HG03280 (cell line): ENCODE results near the gene ATG7.

Source experiments
- ATAC-seq: cut with Tn5 transposase; IDR thresholded peaks from one replicate; pipeline ENCODE4 v1.9.1; 2021; ENCODE audit warnings: mild to moderate bottlenecking, moderate library complexity; ENCODE audit not compliant: unreplicated experiment

The ATG7 gene

DNA sequence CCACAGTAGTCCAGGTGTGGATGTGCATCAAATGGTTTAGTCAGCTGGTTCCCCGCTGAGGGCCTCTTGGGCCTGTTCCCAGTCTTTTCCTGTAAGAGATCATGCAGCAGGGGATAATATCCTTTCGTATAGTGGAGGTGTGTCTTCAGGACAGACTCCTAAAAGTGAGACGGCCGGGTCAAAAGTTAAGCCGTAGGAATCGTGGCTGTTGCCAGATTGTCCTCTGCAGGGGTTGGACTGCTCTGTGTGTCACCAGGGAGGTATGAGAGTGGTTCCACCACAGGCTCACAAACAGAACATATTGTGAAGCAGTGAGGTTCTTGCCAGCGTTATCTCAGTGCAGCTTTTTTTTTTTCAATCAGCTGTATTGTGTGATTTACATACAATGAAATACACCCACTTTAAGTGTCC, 276.5 kb downstream of the ATG7 start:
- ATAC-seq, result no peak

DNA sequence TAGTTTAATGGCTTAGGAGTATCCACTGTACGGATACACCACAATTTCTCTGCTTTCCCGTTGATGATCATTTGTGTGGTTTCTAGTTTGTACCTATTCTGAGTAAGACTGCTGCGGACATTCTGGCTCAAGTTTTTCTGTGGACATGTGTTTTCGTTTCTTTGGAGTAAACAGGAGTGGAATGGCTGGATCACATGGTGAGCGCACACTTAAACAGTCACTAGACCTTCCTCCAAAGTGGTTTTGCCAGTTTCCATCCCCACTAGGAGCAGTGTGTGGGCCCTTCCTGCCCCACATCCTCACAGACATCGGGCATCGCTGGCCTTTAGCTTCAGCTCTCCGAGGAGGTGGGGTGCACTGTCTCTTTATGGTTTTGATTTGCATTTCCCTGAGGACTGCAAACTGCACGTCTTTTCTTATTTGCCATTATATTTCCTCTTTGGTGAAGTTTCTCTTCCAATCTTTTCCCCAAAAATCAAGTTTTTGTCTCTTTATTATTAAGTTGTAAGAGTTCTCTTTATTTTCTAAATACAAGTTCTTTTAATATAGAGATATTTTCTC, 277.5 kb downstream of the ATG7 start:
- ATAC-seq, result no peak

DNA sequence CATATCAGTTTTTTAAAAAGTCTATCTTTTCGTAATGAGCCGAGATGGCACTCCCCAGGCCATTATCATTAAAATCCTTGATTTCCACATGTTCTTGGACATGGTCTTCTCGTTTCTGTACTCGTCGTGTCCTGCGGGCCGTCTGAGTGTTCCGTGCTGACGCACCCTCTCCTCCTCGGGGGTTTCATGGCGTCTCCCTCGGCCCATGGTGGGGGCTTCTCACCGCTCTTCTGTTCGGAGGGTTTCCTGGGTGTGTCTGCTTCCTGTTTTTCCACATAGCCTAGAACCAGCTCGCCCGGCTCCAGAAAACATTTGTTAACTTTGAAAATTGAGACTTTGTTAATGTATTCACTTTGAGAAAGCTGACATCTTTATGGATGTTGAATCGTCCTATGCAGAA, 278.8 kb downstream of the ATG7 start:
- ATAC-seq, result no peak

DNA sequence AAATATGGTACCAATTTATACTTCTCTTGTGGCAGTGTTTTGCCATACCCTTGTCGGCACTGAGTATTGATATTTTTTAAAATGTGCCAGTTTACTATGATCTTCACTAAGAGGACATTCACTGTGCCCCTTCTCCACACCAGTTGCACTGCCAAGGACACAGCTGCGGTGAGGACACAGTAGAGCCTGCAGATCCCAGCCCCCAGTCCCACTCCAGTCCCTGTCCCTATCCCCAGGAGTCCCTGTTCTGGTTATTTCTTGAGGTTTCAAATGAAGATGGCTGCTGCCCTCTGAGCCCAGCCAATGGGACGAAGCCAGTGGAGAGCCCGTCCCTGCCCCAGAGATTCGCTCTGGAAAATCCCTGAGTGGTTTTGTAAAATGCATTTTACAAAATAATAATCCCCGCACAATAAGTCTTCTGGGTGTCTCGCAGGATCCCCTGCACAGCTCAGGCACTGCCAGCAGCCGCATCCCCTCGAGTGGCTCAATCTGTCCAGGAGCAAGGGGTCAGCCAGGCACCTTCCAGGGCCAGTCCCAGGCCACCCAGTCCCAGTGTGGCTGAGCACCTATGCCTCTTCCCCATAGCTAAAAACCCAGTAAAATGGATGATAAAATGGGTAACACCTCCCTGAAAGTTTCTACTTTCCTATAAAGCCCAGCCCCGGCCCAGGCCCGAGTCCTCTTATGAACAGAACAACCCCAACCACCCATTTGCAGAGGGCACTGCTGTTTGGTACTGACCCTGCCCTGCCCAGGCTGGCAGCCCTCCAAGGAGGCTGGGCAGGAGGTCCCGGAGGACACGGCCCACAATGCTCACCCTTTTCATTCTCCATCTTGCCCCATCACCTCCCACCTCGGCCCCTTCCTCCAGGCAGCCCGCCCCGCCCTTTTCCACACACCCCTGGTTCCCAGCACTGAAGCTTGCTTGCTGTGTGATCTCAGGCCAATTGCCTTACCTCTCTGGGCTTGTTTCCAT, 280.4 kb downstream of the ATG7 start:
- ATAC-seq, result no peak

DNA sequence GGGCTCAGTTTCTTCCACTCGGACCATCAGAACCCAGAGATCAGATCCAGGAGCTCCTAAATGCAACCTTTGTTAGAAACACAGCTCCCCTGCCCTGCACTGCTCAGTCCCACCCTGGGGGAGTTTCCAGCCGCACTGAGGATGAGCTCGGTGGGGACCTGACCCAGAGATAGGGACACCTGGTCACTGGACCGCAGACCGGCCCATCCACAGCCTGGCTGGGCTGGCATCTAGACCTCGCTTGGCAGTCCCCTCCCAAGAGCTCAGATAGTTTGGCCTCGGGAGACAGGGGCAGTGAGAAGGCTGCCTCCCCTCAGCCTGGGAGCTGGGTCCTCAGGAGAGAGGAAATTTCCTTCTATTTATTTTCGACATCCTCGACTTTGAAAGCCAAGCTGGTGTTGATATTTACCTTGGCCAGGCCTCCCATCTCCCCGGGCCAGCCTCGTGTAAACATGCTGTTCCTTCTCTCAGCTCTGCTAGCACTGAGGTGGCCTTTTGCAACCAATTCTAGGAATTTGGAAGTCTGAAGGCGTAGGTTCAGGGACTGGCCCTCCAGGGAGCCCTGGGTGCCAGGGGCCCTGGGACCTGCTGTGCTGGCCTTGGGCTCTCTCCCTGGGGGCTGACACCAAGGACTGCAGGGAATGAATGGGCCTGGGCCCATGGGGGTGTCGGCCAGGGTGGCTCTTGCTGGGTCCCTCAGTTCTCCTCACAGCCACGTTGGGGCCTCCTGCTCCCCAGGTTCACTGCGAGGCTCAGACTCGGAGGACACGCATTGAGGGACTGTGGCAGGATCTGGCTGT, 281.4 kb downstream of the ATG7 start:
- ATAC-seq, result no peak

DNA sequence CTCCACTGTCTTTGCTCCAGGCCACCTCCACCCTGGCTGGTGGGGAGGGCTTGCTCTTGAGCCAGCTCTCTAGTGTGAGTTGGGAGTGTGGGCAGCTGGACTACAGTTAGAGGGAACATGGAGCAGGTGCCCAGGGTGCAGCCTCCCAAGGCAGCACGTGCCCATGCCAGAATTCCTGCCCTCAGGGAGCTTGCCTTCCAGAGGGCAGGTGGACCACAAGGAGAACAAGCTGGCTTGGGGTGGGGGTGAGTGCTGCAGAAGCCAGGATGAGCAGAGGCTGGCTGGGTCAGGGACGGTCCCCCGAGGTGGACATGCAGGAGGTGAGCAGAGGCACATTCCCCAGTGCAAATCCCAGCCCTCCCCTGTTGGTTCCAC, 282.0 kb downstream of the ATG7 start:
- no peak for ATAC-seq

DNA sequence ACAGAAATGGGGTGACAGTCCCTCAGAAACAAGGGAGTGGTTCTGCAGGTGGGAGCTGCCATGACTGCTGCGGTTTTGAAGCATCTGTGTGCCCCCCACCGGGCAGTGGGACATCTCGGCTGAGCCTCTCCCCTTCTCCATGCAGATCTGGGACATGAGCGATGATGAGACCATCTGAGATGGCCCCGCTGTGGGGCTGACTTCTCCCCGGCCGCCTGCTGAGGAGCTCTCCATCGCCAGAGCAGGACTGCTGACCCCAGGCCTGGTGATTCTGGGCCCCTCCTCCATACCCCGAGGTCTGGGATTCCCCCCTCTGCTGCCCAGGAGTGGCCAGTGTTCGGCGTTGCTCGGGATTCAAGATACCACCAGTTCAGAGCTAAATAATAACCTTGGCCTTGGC, 282.5 kb downstream of the ATG7 start:
- ATAC-seq, result no peak

DNA sequence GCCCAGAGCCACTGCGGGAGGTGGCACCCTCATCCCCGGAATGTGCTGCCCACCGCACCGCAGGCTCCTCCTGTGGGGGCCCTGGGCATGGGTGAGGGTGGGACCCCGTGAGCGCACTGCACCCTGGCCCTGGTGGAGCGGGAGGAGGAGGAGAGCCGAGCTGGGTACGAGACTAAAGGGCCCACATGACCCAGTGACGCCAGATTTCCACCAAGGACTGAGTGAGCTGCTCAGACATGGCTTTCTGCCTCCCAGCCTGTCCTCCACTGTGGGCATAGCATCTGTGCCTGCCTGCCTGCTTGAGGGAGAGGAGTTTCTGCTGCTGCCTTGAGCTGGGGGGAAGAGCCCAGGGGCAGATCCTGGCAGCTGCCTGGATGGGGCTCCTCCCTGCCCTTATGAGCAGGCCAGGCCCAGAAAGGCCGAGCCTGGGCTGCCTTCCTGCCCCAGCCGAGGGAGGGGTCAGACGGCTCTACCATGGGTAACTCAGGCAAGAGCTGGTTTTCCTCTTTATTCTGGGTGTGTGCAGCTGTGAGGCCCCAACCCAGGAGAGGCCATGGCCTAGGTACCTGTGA, 283.1 kb downstream of the ATG7 start:
- ATAC-seq, result no peak

DNA sequence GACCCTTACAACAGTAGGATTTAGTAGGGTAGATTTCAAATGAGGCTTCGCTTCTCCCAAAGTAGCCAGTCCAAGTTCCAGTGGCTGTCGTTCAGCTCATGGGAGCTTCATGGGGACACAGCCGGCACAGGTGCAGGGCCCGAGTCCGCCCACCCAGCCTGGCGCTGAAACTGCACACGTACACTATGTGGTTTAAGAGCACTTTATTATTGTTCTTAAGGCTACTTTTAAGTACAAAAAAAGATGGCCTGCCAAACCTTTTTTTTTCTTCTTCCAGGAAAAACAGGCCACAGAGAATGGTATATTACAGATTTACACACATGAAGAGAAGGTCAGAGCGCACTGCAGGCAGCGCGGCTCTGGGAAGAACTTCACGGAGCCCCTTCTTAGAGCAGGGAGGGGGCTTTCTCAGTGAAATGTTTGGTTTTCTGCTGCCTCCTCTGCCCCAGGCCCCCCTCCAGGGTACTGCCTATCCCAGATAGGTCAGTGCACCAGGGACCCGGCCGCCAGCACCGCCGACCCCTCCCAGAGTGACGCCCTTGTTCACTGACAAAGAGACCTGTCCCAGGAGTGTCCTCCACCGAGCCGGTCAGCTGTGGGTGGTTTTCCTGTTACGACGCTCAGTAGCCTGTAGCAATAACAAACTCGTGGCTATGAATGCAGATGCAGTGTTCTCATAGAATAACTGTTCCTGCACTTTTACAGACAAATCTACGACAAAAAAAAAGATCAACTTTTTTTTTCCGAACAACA, 283.9 kb downstream of the ATG7 start:
- no peak for ATAC-seq

DNA sequence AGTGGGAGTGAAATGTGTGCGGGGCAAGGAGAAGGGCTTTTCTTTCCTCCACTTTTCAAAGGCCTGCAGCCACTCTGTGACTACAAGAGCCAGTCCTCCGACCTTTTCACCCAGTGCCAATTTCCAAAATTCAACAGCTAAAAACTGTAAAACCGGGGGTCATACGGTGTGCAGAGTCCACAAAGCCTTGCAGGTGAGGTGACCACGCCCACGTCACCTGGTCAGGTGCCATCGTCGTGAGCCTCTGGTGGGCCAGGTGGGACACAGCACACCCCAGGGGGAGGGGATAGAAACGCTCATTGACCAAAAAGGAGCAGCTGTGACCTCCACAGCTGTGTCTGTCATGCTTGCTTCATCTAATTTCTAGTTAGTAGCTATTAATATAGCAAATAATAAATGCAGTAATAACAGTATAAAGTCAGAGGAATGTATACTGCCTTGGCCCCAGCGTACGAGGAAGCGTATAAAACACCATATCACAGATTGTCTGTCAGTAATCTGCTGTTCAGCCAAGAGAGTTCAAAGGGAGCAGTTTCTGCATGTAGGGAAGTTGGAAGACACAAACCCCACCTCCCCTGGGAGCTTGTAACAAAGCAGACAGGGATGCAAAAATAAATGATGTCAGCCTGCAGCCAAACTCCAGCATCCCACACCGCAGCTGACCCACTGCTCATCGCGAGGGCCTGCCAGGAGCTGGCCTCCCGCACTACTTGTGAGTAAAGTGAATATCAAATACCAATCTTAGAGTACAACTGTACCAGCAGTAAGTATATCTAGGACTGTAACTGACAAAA, 284.9 kb downstream of the ATG7 start:
- no peak for ATAC-seq

DNA sequence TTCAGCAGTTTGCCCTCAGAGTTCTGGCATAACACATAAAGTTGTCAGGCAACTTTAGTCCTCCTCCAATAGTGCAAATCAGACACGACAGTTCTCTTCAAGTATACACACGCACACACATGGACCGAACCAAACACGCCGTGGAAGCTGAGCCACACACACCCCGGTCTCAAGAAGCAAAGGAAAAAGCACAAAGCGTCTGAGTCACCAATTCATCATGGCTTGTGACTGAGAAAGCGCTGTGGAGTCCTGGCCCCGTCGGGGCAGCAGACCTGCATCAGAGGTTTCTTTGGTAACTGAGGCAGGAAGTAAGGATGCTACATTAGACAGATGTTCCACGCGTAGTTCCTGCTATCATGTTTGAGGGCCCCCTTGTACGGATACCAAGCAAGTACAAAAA, 285.8 kb downstream of the ATG7 start:
- no peak for ATAC-seq

DNA sequence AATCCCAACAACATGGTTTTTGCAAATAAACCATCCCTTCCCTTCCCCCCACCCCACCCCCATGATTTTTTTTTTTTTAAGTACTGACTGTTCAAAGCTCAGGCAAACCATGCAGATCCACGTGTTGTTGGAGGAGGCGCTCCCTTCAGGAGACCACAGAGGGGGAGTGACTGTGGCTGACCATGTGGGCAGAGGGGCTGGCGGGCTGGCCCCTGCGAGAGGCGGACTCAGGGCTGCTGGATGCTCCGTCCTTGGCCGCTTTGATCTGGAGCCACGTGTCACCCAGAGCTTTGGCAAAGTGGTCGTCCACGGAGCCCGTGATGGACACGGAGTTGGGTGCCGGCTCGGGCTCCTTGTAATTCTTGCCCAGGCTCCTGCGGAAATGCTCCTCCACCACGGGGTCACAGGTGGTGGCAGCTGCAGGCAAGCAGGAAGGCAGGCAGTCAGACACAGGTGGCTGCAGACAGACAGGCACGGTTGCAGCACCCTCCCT, 286.3 kb downstream of the ATG7 start:
- ATAC-seq, result no peak

DNA sequence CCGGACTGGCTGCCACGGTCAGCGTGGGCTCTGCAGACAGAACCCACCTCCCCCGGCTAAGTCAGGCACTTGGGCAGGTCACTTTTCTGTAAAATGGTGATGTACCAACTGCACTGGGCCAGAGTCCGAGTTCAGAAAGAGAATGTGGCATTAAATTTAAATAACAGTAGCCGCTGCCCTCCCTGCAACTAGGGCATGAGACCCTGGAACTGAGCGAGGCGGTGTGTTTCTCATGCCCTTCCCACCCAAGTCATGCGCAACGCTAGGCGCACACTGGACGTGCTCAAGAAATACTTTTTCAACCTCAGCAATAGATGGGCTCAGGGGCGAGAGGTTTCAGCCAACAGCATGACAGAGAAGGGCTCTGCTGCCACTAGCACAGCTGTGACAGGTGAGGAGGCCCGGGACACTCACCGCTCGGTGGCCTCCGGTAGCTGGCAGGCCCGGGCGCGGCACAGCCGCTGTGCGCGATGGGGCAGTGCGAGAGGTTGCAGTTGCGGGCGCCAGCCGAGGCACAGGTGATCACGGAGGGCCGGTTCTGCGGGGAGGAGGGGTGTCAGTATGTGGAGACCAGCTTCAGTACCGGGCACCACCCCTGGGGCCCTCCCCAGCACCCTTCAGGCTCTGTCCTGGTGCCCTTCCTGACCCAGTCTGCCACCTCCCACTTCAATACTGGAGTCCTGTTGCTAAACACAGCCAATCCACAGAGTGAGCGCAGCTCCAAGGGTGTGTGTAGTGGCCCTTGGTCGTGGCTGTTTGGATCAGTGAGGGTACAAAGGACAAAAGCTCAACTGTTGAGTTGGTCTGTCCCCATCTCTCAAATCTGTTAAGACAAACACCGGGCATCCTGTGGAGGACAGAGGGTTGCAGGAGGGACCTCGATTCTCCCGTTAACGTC, 287.0 kb downstream of the ATG7 start:
- no peak for ATAC-seq

DNA sequence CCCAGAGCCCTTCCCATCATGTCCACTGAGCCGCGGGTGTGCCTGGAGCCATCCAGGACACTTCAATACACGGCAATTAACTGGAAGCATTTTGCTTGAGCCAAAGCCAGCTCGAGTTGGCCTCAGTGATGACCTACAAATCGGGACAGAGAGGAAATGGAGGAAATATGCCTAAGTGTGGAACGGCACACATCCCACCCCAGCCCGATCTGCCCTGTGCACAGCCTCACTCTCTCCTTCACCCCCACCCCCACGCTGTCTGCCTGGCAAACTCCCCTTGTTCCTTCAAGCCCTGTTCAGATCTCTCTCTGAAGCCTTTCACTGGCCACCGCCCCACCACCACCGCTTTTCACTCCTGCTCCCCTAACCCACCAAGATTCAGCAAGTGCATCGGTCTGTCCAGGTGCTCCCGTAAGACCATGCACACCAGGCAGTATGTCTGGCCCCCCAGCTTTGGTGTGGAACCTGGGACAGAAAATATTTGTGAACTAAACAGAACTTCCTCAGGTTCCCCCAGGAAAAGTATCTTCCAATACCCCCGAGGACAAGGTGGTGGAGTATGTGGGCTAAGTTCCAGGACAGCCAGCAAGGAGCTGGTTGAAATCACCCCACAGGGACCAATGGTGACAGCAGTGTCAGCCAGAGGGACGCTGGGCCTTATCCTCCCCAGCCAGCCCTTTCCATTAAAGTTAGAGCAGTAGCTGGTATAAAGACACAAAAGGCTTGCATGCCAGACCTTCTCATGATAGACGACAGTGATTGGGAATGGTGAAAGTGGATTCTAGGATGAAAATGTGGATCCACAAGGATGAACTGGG, 287.8 kb downstream of the ATG7 start:
- no peak for ATAC-seq

DNA sequence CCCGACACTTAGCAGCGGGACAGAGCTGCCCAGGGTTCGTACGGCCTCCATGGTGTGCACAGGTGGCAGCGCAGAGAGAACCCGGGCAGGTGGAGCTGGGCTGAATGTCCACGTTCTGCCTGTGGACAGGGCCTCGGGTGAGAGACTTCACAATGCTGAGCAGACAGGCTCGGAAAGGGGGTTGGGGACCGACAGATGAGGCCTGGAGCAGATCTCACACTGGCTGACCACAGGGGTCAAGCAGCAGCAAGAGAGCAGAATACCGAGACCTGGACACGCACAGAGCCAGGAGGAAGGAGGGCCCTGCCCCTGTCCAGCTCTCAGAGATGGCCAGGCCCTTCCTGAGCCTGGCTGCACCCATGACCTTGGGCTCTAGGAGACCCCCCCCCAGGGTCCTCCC, 288.5 kb downstream of the ATG7 start:
- no peak for ATAC-seq

DNA sequence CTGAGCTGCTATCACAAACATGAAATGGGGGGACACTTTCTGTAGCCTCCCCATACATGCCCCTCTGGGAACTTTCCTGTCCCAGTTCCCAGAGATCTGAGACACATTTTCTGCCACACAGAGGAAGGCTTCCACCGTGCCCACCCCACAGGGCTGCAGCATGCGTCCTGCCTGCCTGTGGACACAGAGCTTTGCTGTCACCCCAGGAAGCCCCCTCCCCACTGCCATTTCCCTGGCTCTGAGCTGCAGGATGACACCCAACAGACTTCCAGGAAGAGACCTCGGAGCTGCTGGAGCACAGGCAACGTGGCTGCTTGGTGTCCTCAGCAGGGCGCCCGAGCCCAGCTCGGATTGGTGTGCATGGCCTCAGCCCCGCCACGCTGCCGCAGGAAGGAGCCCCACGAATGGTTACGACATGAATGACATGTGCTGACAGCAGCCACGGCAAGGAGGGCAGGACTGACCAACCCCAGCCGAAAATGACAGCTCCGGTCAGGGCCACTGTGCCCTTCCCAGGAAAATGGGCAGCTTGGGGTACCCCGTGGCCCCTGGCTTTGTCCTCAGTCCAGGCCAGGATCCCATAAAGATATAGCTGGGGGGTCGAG, 290.2 kb downstream of the ATG7 start:
- ATAC-seq, result no peak

DNA sequence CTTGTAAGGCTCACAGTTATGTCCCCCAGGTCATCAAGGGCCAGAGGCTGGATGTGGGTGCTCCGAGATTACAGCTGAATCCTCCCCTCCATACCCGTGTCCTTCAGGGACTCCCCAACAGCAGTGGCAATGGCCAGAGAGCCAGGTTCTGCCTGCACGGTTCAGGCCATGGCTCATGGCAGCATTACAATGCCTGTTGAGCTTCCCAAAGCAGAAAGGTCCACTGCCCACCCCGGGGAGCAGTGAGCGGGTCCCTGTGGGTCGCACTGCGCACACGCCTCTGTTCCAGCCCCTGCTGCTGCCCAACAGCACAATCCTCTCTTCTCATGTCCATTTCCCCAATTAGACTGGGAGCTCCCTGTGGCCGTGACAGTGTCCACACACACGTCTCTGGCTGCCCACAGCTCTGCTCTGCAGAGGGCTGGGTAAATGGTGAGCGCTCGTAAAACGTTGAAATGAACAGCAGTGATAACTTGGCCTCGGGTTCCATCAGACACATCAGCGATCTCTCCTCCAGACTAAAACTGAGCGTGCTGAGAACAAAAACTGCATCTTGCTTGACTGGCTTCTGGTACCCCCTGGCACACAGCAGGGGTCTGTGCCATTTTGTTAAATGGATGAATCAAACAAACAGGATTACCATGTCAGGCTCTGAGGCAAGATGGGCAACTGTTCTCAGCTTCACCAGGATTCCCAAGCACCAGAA, 291.1 kb downstream of the ATG7 start:
- ATAC-seq, result no peak
